Loucy (cell line): ENCODE data around the gene ATG4D.

ENCODE experiments used
- H2AFZ ChIP-seq: fragments of 200-600 bp; sonication (generic); 2 replicates; pipeline ENCODE4 v1.6.0; 2016; ENCODE audit warnings: antibody characterized with exemption, mild to moderate bottlenecking, low read length, moderate library complexity
- H3F3A ChIP-seq: fragments of 200-600 bp; 2 replicates; pipeline ENCODE4 v1.6.0; 2016; ENCODE audit warnings: antibody characterized with exemption, low read depth, mild to moderate bottlenecking
- H3K27me3 ChIP-seq: fragments of 200-600 bp; sonication (generic); 2 replicates; pipeline ENCODE4 v1.6.1; 2014; ENCODE audit warnings: low read length, mild to moderate bottlenecking; ENCODE audit not compliant: insufficient read depth, poor library complexity, severe bottlenecking
- H3K36me3 ChIP-seq: fragments of 200-600 bp; sonication (generic); 2 replicates; pipeline ENCODE4 v1.6.1; 2016; ENCODE audit warnings: low read length; ENCODE audit not compliant: insufficient read depth
- H3K4me1 ChIP-seq: fragments of 200-600 bp; sonication (generic); 2 replicates; pipeline ENCODE4 v1.5.1; 2014; ENCODE audit warnings: low read length, mild to moderate bottlenecking; ENCODE audit not compliant: insufficient read depth, poor library complexity, severe bottlenecking
- H3K4me2 ChIP-seq: fragments of 200-600 bp; sonication (generic); 2 replicates; pipeline ENCODE4 v1.6.0; 2014; ENCODE audit warnings: antibody characterized with exemption, low read length, low read depth, mild to moderate bottlenecking; ENCODE audit not compliant: poor library complexity, severe bottlenecking
- H3K4me3 ChIP-seq: fragments of 200-600 bp; sonication (generic); 2 replicates; pipeline ENCODE4 v1.5.1; 2014; ENCODE audit warnings: low read length, mild to moderate bottlenecking, mixed read lengths; ENCODE audit not compliant: poor library complexity, severe bottlenecking
- H3K79me2 ChIP-seq: fragments of 200-600 bp; sonication (generic); 2 replicates; pipeline ENCODE4 v1.6.1; 2014; ENCODE audit warnings: low read length; ENCODE audit not compliant: insufficient read depth
- H3K9ac ChIP-seq: fragments of 200-600 bp; sonication (generic); 2 replicates; pipeline ENCODE4 v1.6.0; 2014; ENCODE audit warnings: mild to moderate bottlenecking, low read depth, low read length, moderate library complexity; ENCODE audit not compliant: poor library complexity, severe bottlenecking
- H3K9me2 ChIP-seq: fragments of 200-600 bp; sonication (generic); replicated peaks from 2 replicates; pipeline ENCODE4 v1.6.1; 2016; ENCODE audit warnings: low read depth, low read length, mixed read lengths
- H3K9me3 ChIP-seq: fragments of 200-600 bp; sonication (generic); 2 replicates; pipeline ENCODE4 v1.6.1; 2014; ENCODE audit warnings: mild to moderate bottlenecking, antibody characterized with exemption, low read length, low read depth; ENCODE audit not compliant: insufficient read depth
- H4K20me1 ChIP-seq: fragments of 200-600 bp; sonication (generic); 2 replicates; pipeline ENCODE4 v1.6.0; 2014; ENCODE audit warnings: antibody characterized with exemption, low read length, mild to moderate bottlenecking; ENCODE audit not compliant: insufficient read depth, poor library complexity, severe bottlenecking
- EZH2phosphoT487 ChIP-seq: fragments of 200-600 bp; IDR thresholded peaks from 2 replicates; pipeline ENCODE4 v1.6.1; 2018; ENCODE audit warnings: antibody characterized with exemption, mild to moderate bottlenecking, moderate library complexity, borderline replicate concordance
- TF ChIP-seq, protein P1 (sequence below): fragments of 200-600 bp; sonication (generic); conservative IDR thresholded peaks from 2 replicates; pipeline ENCODE4 v1.5.1; 2014; ENCODE audit warnings: mild to moderate bottlenecking, antibody characterized with exemption, low read length

The ATG4D gene

DNA sequence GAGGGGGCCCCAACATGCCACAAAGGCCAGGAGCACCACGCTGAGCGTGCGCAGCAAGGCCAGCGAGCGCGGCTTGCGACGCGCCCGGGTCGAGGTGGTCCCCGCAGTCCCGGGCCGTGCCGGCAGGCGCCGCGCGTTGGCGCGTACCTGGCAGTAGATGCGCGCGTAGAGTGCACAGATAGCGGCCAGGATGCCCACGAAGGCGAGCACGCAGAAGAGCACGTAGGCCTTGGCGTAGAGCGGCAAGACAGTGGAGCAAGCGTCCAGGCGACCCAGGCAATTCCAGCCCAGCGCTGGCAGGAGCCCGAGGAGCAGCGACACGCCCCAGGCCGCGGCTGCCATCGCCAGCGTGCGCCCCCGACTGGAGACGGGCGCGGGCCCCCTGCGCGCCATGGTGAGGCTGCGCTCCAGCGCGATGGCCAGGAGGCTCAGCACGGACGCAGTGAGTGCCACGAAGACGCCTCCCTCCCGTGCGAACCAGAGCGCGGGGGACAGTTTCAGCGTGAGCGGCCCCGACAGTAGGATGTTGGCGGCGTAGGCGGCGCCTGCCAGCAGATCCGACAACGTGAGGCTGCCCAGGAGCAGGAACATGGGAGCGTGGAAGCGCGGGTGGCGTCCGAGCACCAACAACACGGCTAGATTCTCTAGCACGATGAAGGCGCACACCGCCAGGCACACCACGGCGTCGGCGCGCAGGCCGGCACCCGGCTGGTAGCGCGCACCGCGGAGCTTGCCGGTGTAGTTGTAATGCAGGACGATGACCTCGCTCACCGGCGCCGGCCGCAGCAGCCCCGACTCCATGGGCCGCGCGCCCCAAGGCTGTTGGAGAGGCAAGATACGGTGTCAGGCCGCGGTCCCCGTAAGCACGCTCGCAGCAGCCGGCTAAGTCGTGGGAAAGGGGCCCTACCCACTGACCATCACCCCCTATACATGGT, 29.2 kb upstream of the ATG4D start:
- no peaks in the 10 kb centered on the region for H3K36me3 ChIP-seq
- peaks cover 4% of the 10 kb centered on the region for H3K4me1 ChIP-seq
- TF ChIP-seq, protein P1, sequence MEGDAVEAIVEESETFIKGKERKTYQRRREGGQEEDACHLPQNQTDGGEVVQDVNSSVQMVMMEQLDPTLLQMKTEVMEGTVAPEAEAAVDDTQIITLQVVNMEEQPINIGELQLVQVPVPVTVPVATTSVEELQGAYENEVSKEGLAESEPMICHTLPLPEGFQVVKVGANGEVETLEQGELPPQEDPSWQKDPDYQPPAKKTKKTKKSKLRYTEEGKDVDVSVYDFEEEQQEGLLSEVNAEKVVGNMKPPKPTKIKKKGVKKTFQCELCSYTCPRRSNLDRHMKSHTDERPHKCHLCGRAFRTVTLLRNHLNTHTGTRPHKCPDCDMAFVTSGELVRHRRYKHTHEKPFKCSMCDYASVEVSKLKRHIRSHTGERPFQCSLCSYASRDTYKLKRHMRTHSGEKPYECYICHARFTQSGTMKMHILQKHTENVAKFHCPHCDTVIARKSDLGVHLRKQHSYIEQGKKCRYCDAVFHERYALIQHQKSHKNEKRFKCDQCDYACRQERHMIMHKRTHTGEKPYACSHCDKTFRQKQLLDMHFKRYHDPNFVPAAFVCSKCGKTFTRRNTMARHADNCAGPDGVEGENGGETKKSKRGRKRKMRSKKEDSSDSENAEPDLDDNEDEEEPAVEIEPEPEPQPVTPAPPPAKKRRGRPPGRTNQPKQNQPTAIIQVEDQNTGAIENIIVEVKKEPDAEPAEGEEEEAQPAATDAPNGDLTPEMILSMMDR, result no peak
- TF ChIP-seq EZH2phosphoT487, result no peak
- H3K9me3 ChIP-seq, result no peaks in the 10 kb centered on the region
- H3K9me2 ChIP-seq, result no peaks in the 10 kb centered on the region
- no peak overlapping the region for H2AFZ ChIP-seq
- H3K9ac ChIP-seq, result no peak overlapping the region
- H3F3A ChIP-seq, result no peaks in the 10 kb centered on the region
- no peaks in the 10 kb centered on the region for H3K27me3 ChIP-seq
- no peak overlapping the region for H3K4me3 ChIP-seq
- no peaks in the 10 kb centered on the region for H4K20me1 ChIP-seq
- H3K79me2 ChIP-seq, result no peaks in the 10 kb centered on the region
- no peak overlapping the region for H3K4me2 ChIP-seq

DNA sequence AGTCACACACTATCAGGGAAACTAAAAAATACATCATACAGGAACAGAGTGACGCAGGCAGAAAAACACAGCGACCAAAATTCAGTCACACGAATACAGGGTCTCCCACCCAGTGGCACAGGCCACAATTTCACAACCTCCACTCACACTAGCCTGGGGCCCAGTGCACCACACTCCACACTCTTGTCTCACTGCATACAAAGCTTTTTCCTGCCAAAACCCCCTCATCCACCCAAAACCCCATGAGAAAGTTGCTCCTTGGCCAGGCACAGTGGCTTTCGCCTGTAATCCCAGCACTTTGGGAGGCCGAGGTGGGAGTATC, 27.7 kb upstream of the ATG4D start:
- no peaks in the 10 kb centered on the region for H4K20me1 ChIP-seq
- peaks cover 4% of the 10 kb centered on the region for H3K4me1 ChIP-seq
- H3F3A ChIP-seq, result no peaks in the 10 kb centered on the region
- H3K9me3 ChIP-seq, result no peaks in the 10 kb centered on the region
- no peak overlapping the region for H3K9ac ChIP-seq
- TF ChIP-seq, protein P1, result no peak
- no peak for TF ChIP-seq EZH2phosphoT487
- H3K4me2 ChIP-seq, result no peak overlapping the region
- H2AFZ ChIP-seq, result no peak overlapping the region
- H3K4me3 ChIP-seq, result no peak overlapping the region
- H3K9me2 ChIP-seq, result no peaks in the 10 kb centered on the region
- no peaks in the 10 kb centered on the region for H3K27me3 ChIP-seq
- H3K79me2 ChIP-seq, result no peaks in the 10 kb centered on the region
- no peaks in the 10 kb centered on the region for H3K36me3 ChIP-seq

DNA sequence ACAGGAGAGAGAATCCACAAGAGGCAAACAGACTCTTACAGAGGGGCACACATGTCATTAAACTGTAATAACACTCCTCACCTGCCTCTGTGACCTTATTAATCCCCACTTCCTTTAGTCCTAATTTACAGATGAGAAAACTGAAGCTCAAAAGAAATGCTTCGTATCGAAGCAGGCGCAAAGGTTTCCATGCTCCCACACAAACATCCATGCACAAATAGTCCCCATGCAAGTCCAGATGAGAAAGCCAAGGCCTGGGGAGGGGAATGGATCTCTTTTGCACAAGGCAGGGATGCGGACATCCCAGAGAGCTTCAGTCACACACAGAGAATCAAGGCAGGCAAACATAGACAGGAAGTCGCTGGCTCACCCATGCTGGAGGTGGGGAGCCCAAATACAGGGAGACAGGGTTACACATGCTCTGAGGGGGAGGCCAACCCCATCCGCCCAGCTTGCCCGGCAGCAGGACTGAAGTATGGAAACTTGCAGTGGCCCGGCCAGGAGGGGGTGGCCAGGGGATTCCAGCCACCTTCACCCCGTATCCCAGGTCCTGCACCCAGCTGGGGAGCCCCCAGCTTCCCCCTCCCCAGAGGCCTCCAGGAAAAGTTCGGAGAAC, 26.9 kb upstream of the ATG4D start:
- Histone ChIP-seq H3K9me2 (no peaks in the 10 kb centered on the region), H3K27me3 (no peaks in the 10 kb centered on the region), H3F3A (no peaks in the 10 kb centered on the region), H3K4me2 (no peak overlapping the region), H3K79me2 (no peaks in the 10 kb centered on the region), H3K9me3 (no peaks in the 10 kb centered on the region), H3K4me3 (no peak overlapping the region), H3K4me1 (peaks cover 4% of the 10 kb centered on the region), H3K9ac (no peak overlapping the region), H4K20me1 (no peaks in the 10 kb centered on the region), H2AFZ (peak overlapping the region; percentile 65; the same call in 1 of the 2 replicates), H3K36me3 (no peaks in the 10 kb centered on the region)
- TF ChIP-seq EZH2phosphoT487, result no peak
- TF ChIP-seq, protein P1, result no peak
